ENCODE results near the gene LGALS14.

LGALS14 gene

GRCh38 chr19:39733841-39734240 is 29.6 kb downstream of the LGALS14 start:
- Histone ChIP-seq H3K4me1 (ENCODE audit: control insufficient read depth, insufficient read depth, low read length) (no peaks in the 10 kb centered on the region), H3K9me3 (ENCODE audit: control insufficient read depth, low read length) (no peaks in the 10 kb centered on the region), H3K9ac (ENCODE audit: low read length) (no peak overlapping the region), H3K27me3 (ENCODE audit: control insufficient read depth, insufficient read depth, low read length) (no peaks in the 10 kb centered on the region), H3K36me3 (ENCODE audit: control insufficient read depth, insufficient read depth, low read length) (no peaks in the 10 kb centered on the region), H3K4me3 (ENCODE audit: low read length) (no peak overlapping the region)

- Histone ChIP-seq H3K4me1 (ENCODE audit: control insufficient read depth, insufficient read depth, low read length) (no peaks in the 10 kb centered on the region), H3K27me3 (ENCODE audit: control insufficient read depth, insufficient read depth, low read length) (no peaks in the 10 kb centered on the region), H3K4me3 (ENCODE audit: low read length) (no peak overlapping the region), H3K9me3 (ENCODE audit: control insufficient read depth, low read length) (no peaks in the 10 kb centered on the region), H3K36me3 (ENCODE audit: control insufficient read depth, insufficient read depth, low read length) (no peaks in the 10 kb centered on the region), H3K9ac (ENCODE audit: low read length) (no peak overlapping the region)
Measured at GRCh38 chr19:39735688-39736087, 31.4 kb downstream of the LGALS14 start.

GRCh38 chr19:39736088-39736487 is 31.8 kb downstream of the LGALS14 start:
- H3K36me3 ChIP-seq (ENCODE audit: control insufficient read depth, insufficient read depth, low read length), result no peaks in the 10 kb centered on the region
- H3K4me3 ChIP-seq (ENCODE audit: low read length), result no peak overlapping the region
- H3K9me3 ChIP-seq (ENCODE audit: control insufficient read depth, low read length), result no peaks in the 10 kb centered on the region
- H3K4me1 ChIP-seq (ENCODE audit: control insufficient read depth, insufficient read depth, low read length), result no peaks in the 10 kb centered on the region
- H3K27me3 ChIP-seq (ENCODE audit: control insufficient read depth, insufficient read depth, low read length), result no peaks in the 10 kb centered on the region
- no peak overlapping the region for H3K9ac ChIP-seq (ENCODE audit: low read length)

GRCh38 chr19:39737351-39737750 is 33.1 kb downstream of the LGALS14 start:
- H3K4me1 ChIP-seq (ENCODE audit: control insufficient read depth, insufficient read depth, low read length), result no peaks in the 10 kb centered on the region
- H3K27me3 ChIP-seq (ENCODE audit: control insufficient read depth, insufficient read depth, low read length), result no peaks in the 10 kb centered on the region
- no peak overlapping the region for H3K9ac ChIP-seq (ENCODE audit: low read length)
- no peaks in the 10 kb centered on the region for H3K9me3 ChIP-seq (ENCODE audit: control insufficient read depth, low read length)
- H3K4me3 ChIP-seq (ENCODE audit: low read length), result no peak overlapping the region
- no peaks in the 10 kb centered on the region for H3K36me3 ChIP-seq (ENCODE audit: control insufficient read depth, insufficient read depth, low read length)

GRCh38 chr19:39737891-39738290 is 33.6 kb downstream of the LGALS14 start, which contains the start of gene CLC:
CLC (minus strand) TSS chr19:39738029; CDS start chr19:39737952, 77 bp downstream.
- no peaks in the 10 kb centered on the region for H3K27me3 ChIP-seq (ENCODE audit: control insufficient read depth, insufficient read depth, low read length)
- H3K9ac ChIP-seq (ENCODE audit: low read length), result no peak within 1 kb of the TSS
- H3K4me3 ChIP-seq (ENCODE audit: low read length), result no peak within 1 kb of the TSS

GRCh38 chr19:39738814-39739213 is 34.5 kb downstream of the LGALS14 start:
- Histone ChIP-seq H3K9me3 (ENCODE audit: control insufficient read depth, low read length) (no peaks in the 10 kb centered on the region), H3K4me1 (ENCODE audit: control insufficient read depth, insufficient read depth, low read length) (no peaks in the 10 kb centered on the region), H3K4me3 (ENCODE audit: low read length) (no peak overlapping the region), H3K9ac (ENCODE audit: low read length) (no peak overlapping the region), H3K36me3 (ENCODE audit: control insufficient read depth, insufficient read depth, low read length) (no peaks in the 10 kb centered on the region), H3K27me3 (ENCODE audit: control insufficient read depth, insufficient read depth, low read length) (no peaks in the 10 kb centered on the region)

More at GRCh38 chr19:39737891-39738290, 33.6 kb downstream of the LGALS14 start, which contains the start of gene CLC:
- Histone ChIP-seq H3K4me1 (ENCODE audit: control insufficient read depth, insufficient read depth, low read length) (no peaks in the 10 kb centered on the region), H3K36me3 (ENCODE audit: control insufficient read depth, insufficient read depth, low read length) (no peaks in the 10 kb centered on the region), H3K9me3 (ENCODE audit: control insufficient read depth, low read length) (no peaks in the 10 kb centered on the region)

GRCh38 chr19:39740395-39740794 is 36.1 kb downstream of the LGALS14 start:
- Histone ChIP-seq H3K9me3 (ENCODE audit: control insufficient read depth, low read length) (no peaks in the 10 kb centered on the region), H3K9ac (ENCODE audit: low read length) (no peak overlapping the region), H3K4me1 (ENCODE audit: control insufficient read depth, insufficient read depth, low read length) (no peaks in the 10 kb centered on the region), H3K36me3 (ENCODE audit: control insufficient read depth, insufficient read depth, low read length) (no peaks in the 10 kb centered on the region), H3K27me3 (ENCODE audit: control insufficient read depth, insufficient read depth, low read length) (no peaks in the 10 kb centered on the region), H3K4me3 (ENCODE audit: low read length) (no peak overlapping the region)

- Histone ChIP-seq H3K4me3 (ENCODE audit: low read length) (no peak overlapping the region), H3K36me3 (ENCODE audit: control insufficient read depth, insufficient read depth, low read length) (no peaks in the 10 kb centered on the region), H3K9ac (ENCODE audit: low read length) (no peak overlapping the region), H3K9me3 (ENCODE audit: control insufficient read depth, low read length) (no peaks in the 10 kb centered on the region), H3K4me1 (ENCODE audit: control insufficient read depth, insufficient read depth, low read length) (no peaks in the 10 kb centered on the region), H3K27me3 (ENCODE audit: control insufficient read depth, insufficient read depth, low read length) (no peaks in the 10 kb centered on the region)
Measured at GRCh38 chr19:39745643-39746042, 41.4 kb downstream of the LGALS14 start.

- Histone ChIP-seq H3K9me3 (ENCODE audit: control insufficient read depth, low read length) (no peaks in the 10 kb centered on the region), H3K9ac (ENCODE audit: low read length) (no peak overlapping the region), H3K27me3 (ENCODE audit: control insufficient read depth, insufficient read depth, low read length) (no peaks in the 10 kb centered on the region), H3K4me3 (ENCODE audit: low read length) (no peak overlapping the region), H3K36me3 (ENCODE audit: control insufficient read depth, insufficient read depth, low read length) (no peaks in the 10 kb centered on the region), H3K4me1 (ENCODE audit: control insufficient read depth, insufficient read depth, low read length) (no peaks in the 10 kb centered on the region)
Measured at GRCh38 chr19:39746836-39747529, 42.7 kb downstream of the LGALS14 start.

- Histone ChIP-seq H3K4me3 (ENCODE audit: low read length) (no peak overlapping the region), H3K36me3 (ENCODE audit: control insufficient read depth, insufficient read depth, low read length) (no peaks in the 10 kb centered on the region)
Measured at GRCh38 chr19:39749981-39750380, 45.7 kb downstream of the LGALS14 start.

GRCh38 chr19:39752390-39752789 is 48.1 kb downstream of the LGALS14 start:
- no peaks in the 10 kb centered on the region for H3K36me3 ChIP-seq (ENCODE audit: control insufficient read depth, insufficient read depth, low read length)
- no peaks in the 10 kb centered on the region for H3K9me3 ChIP-seq (ENCODE audit: control insufficient read depth, low read length)
- no peak overlapping the region for H3K9ac ChIP-seq (ENCODE audit: low read length)
- no peaks in the 10 kb centered on the region for H3K4me1 ChIP-seq (ENCODE audit: control insufficient read depth, insufficient read depth, low read length)
- no peak overlapping the region for H3K4me3 ChIP-seq (ENCODE audit: low read length)
- no peaks in the 10 kb centered on the region for H3K27me3 ChIP-seq (ENCODE audit: control insufficient read depth, insufficient read depth, low read length)

More at GRCh38 chr19:39749981-39750380, 45.7 kb downstream of the LGALS14 start:
- no peak overlapping the region for H3K9ac ChIP-seq (ENCODE audit: low read length)
- no peaks in the 10 kb centered on the region for H3K4me1 ChIP-seq (ENCODE audit: control insufficient read depth, insufficient read depth, low read length)
- H3K27me3 ChIP-seq (ENCODE audit: control insufficient read depth, insufficient read depth, low read length), result no peaks in the 10 kb centered on the region
- H3K9me3 ChIP-seq (ENCODE audit: control insufficient read depth, low read length), result no peaks in the 10 kb centered on the region

- Histone ChIP-seq H3K27me3 (ENCODE audit: control insufficient read depth, insufficient read depth, low read length) (no peaks in the 10 kb centered on the region), H3K9ac (ENCODE audit: low read length) (no peak overlapping the region), H3K4me1 (ENCODE audit: control insufficient read depth, insufficient read depth, low read length) (no peaks in the 10 kb centered on the region), H3K9me3 (ENCODE audit: control insufficient read depth, low read length) (no peaks in the 10 kb centered on the region), H3K4me3 (ENCODE audit: low read length) (no peak overlapping the region), H3K36me3 (ENCODE audit: control insufficient read depth, insufficient read depth, low read length) (no peaks in the 10 kb centered on the region)
Measured at GRCh38 chr19:39752795-39753194, 48.5 kb downstream of the LGALS14 start.
